ENCODE data around the gene VTN. TPM values are rescaled to one million over a fixed set of nuclear protein-coding genes. Genes with fewer than 3 reads are reported as not detected.

Gene VTN
- total RNA-seq, 3 donors from 2014 or later (not counting 1 experiment from before 2014, with no cell fraction given): not detected

- intact Hi-C loops (cut with micrococcal nuclease): no loop called here
- WGBS (ENCODE audit: insufficient coverage): 88% methylated on average over 7 of the region's 7 CpGs
- no peaks in the 10 kb centered on the region for H3K27me3 ChIP-seq (ENCODE audit: control insufficient read depth, insufficient read depth, low read length)
- Mint-ChIP-seq H3K9me3 (no peaks in the 10 kb centered on the region), H3K4me1 (peaks cover 8% of the 10 kb centered on the region in 2 donors), H3K4me3 (no peak overlapping the region), H3K36me3 (no peaks in the 10 kb centered on the region), H3K27me3 (ENCODE audit: low read depth in 2 of 2) (peaks cover 8 to 13% of the 10 kb centered on the region in 2 donors), H3K27ac (no peak overlapping the region)
- H3K4me1 ChIP-seq (ENCODE audit: control insufficient read depth, insufficient read depth, low read length): no peaks in the 10 kb centered on the region
- H3K36me3 ChIP-seq (ENCODE audit: control insufficient read depth, insufficient read depth, low read length): no peaks in the 10 kb centered on the region
- H3K4me3 ChIP-seq (ENCODE audit: low read length): no peak overlapping the region
- H3K9me3 ChIP-seq (ENCODE audit: control insufficient read depth, insufficient read depth, low read length): no peaks in the 10 kb centered on the region
- no peak for ATAC-seq
- no peak for DNase-seq
- no peak overlapping the region for H3K27ac ChIP-seq (ENCODE audit: low read length)
- no peak for TF ChIP-seq CTCF (IDR thresholded peaks at IDR 0.05)
Observed at GRCh38 chr17:28413804-28414203, 43.7 kb upstream of the VTN start.

GRCh38 chr17:28412099-28412498 is 42.0 kb upstream of the VTN start:
- peaks cover 15 to 17% of the 10 kb centered on the region in 2 donors for H3K27me3 Mint-ChIP-seq (ENCODE audit: low read depth in 2 of 2)
- no peak for TF ChIP-seq CTCF (IDR thresholded peaks at IDR 0.05)
- intact Hi-C loops (cut with micrococcal nuclease): no loop called here
- H3K36me3 Mint-ChIP-seq: no peaks in the 10 kb centered on the region
- H3K4me1 Mint-ChIP-seq: peaks cover 7% of the 10 kb centered on the region in 2 donors
- Histone ChIP-seq H3K4me1 (ENCODE audit: control insufficient read depth, insufficient read depth, low read length) (no peaks in the 10 kb centered on the region), H3K27me3 (ENCODE audit: control insufficient read depth, insufficient read depth, low read length) (peaks cover 3% of the 10 kb centered on the region), H3K4me3 (ENCODE audit: low read length) (no peak overlapping the region), H3K27ac (ENCODE audit: low read length) (no peak overlapping the region), H3K36me3 (ENCODE audit: control insufficient read depth, insufficient read depth, low read length) (no peaks in the 10 kb centered on the region), H3K9me3 (ENCODE audit: control insufficient read depth, insufficient read depth, low read length) (no peaks in the 10 kb centered on the region)
- no peak for ATAC-seq
- H3K4me3 Mint-ChIP-seq: no peak overlapping the region
- DNase-seq: no peak
- H3K9me3 Mint-ChIP-seq: no peaks in the 10 kb centered on the region
- WGBS (ENCODE audit: insufficient coverage): 82% methylated on average over 3 of the region's 3 CpGs
- H3K27ac Mint-ChIP-seq: no peak overlapping the region

- no peaks in the 10 kb centered on the region for H3K9me3 ChIP-seq (ENCODE audit: control insufficient read depth, insufficient read depth, low read length)
- no peak overlapping the region for H3K4me3 ChIP-seq (ENCODE audit: low read length)
- peaks cover 4% of the 10 kb centered on the region for H3K27me3 ChIP-seq (ENCODE audit: control insufficient read depth, insufficient read depth, low read length)
- ATAC-seq: no peak
- no peak for TF ChIP-seq CTCF (IDR thresholded peaks at IDR 0.05)
- WGBS (ENCODE audit: insufficient coverage): 100% methylated on average over 1 of the region's 1 CpG
- intact Hi-C loops (cut with micrococcal nuclease): no loop called here
- Mint-ChIP-seq H3K36me3 (no peaks in the 10 kb centered on the region), H3K4me3 (no peak overlapping the region), H3K9me3 (no peaks in the 10 kb centered on the region), H3K4me1 (peaks cover 0 to 3% of the 10 kb centered on the region in 2 donors), H3K27ac (no peak overlapping the region), H3K27me3 (ENCODE audit: low read depth in 2 of 2) (peaks cover 6 to 7% of the 10 kb centered on the region in 2 donors)
- no peak overlapping the region for H3K27ac ChIP-seq (ENCODE audit: low read length)
- no peak for DNase-seq
- H3K36me3 ChIP-seq (ENCODE audit: control insufficient read depth, insufficient read depth, low read length): no peaks in the 10 kb centered on the region
- peaks cover 19% of the 10 kb centered on the region for H3K4me1 ChIP-seq (ENCODE audit: control insufficient read depth, insufficient read depth, low read length)
Observed at GRCh38 chr17:28407974-28408306, 37.8 kb upstream of the VTN start.

Measured in natural killer cell (primary cell).